Liver (tissue), 9 donors: ENCODE measurements around the gene RNF212. TPM values are rescaled to one million over a fixed set of nuclear protein-coding genes. Genes with fewer than 3 reads are reported as not detected.

ENCODE experiments used
- DNase-seq: peaks from one replicate; pipeline ENCODE4 v3.0.0-alpha.2; 2017; ENCODE audit warnings: low spot score
- H3K27ac ChIP-seq, 2 donors: one replicate each; pipeline ENCODE4 v1.7.0; 2013; ENCODE audit warnings: inconsistent platforms in 2 of 2, low read length in 2 of 2, control low read depth in 1 of 2, low read depth in 1 of 2, mild to moderate bottlenecking in 1 of 2
- H3K27me3 ChIP-seq, 4 donors: one replicate each; pipeline versions ENCODE4 v1.6.1 to v1.7.0; 2013; ENCODE audit warnings: low read length in 3 of 4, inconsistent platforms in 1 of 4, mild to moderate bottlenecking in 1 of 4, moderate library complexity in 1 of 4; ENCODE audit not compliant: control insufficient read depth in 4 of 4, insufficient read depth in 4 of 4
- H3K36me3 ChIP-seq, 4 donors: one replicate each; pipeline versions ENCODE4 v1.6.1 to v1.7.0; 2013; ENCODE audit warnings: low read length in 3 of 4, mild to moderate bottlenecking in 3 of 4, low read depth in 1 of 4, moderate library complexity in 1 of 4; ENCODE audit not compliant: control insufficient read depth in 4 of 4, insufficient read depth in 3 of 4
- H3K4me1 ChIP-seq, 4 donors: one replicate each; pipeline versions ENCODE4 v1.6.1 to v1.7.0; 2013; ENCODE audit warnings: low read length in 3 of 4, mild to moderate bottlenecking in 3 of 4, moderate library complexity in 1 of 4; ENCODE audit not compliant: control insufficient read depth in 4 of 4, insufficient read depth in 4 of 4
- H3K4me3 ChIP-seq, 3 donors: one replicate each; pipeline versions ENCODE4 v1.6.1 to v1.7.0; 2013; ENCODE audit warnings: low read length in 3 of 3, control low read depth in 1 of 3, low read depth in 1 of 3, mild to moderate bottlenecking in 1 of 3
- H3K9ac ChIP-seq, 2 donors: one replicate each; pipeline ENCODE4 v1.7.0; 2013; ENCODE audit warnings: low read length in 2 of 2, mild to moderate bottlenecking in 2 of 2, moderate library complexity in 2 of 2, control low read depth in 1 of 2, low read depth in 1 of 2
- H3K9me3 ChIP-seq, 4 donors: one replicate each; pipeline versions ENCODE4 v1.6.1 to v1.7.0; 2013; ENCODE audit warnings: low read length in 3 of 4; ENCODE audit not compliant: control insufficient read depth in 4 of 4
- EGR1 ChIP-seq, 2 donors: IDR thresholded peaks; 2 replicates each; pipeline ENCODE4 v1.6.1; 2016 to 2018; ENCODE audit warnings: antibody characterized with exemption in 2 of 2, low read depth in 2 of 2
- FOXA1 ChIP-seq: IDR thresholded peaks from 2 replicates; pipeline ENCODE4 v1.6.1; 2016; ENCODE audit warnings: antibody characterized with exemption
- FOXA2 ChIP-seq: IDR thresholded peaks from 2 replicates; pipeline ENCODE4 v1.6.1; 2016; ENCODE audit warnings: antibody characterized with exemption
- GABPA ChIP-seq, 2 donors: IDR thresholded peaks in 1 of 2; conservative IDR thresholded peaks in 1 of 2; 2 replicates each; pipeline ENCODE4 v1.6.1; 2016; ENCODE audit warnings: antibody characterized with exemption in 2 of 2, mild to moderate bottlenecking in 1 of 2, moderate library complexity in 1 of 2
- HNF4A ChIP-seq, 2 donors: conservative IDR thresholded peaks; 2 replicates each; pipeline ENCODE4 v1.6.1; 2016; ENCODE audit warnings: antibody characterized with exemption in 2 of 2, mild to moderate bottlenecking in 2 of 2
- HNF4G ChIP-seq: IDR thresholded peaks from 2 replicates; pipeline ENCODE4 v1.6.1; 2016; ENCODE audit warnings: antibody characterized with exemption
- JUND ChIP-seq, 2 donors: IDR thresholded peaks; 2 replicates each; pipeline ENCODE4 v1.6.1; 2016; ENCODE audit warnings: antibody characterized with exemption in 2 of 2
- RXRA ChIP-seq, 2 donors: IDR thresholded peaks; 2 replicates each; pipeline ENCODE4 v1.6.1; 2017 to 2018; ENCODE audit warnings: antibody characterized with exemption in 2 of 2, mild to moderate bottlenecking in 1 of 2
- SP1 ChIP-seq: IDR thresholded peaks from 2 replicates; pipeline ENCODE4 v1.6.1; 2018; ENCODE audit warnings: antibody characterized with exemption, mild to moderate bottlenecking
- TAF1 ChIP-seq: conservative IDR thresholded peaks from 2 replicates; pipeline ENCODE4 v1.6.1; 2016; ENCODE audit warnings: antibody characterized with exemption, mild to moderate bottlenecking
- YY1 ChIP-seq: IDR thresholded peaks from 2 replicates; pipeline ENCODE4 v1.6.1; 2016; ENCODE audit warnings: antibody characterized with exemption, mild to moderate bottlenecking
- WGBS: extraction: QIAGEN DNeasy Blood & Tissue Kit; methylation state at CpG from one replicate; pipeline ENCODE4 v1.1.7; 2013; 5-methylcytosine and 5-hydroxymethylcytosine counted together
- polyA plus RNA-seq, 2 donors: library from polyadenylated mRNA; stranded (reverse) in 1 of 2; unstranded in 1 of 2; fragments of 200-250 nt in 1 of 2; fragments of >200 nt in 1 of 2; fragmentation: Nextera tagmentation in 1 of 2; extraction: Ambion mirVana in 1 of 2; gene quantifications; one replicate each; pipeline versions ENCODE4 v1.2.1 to v1.2.3, GENCODE V29; 2013 to 2015
- total RNA-seq, 2 donors: library from RNA; depleted of rRNA; stranded (reverse); fragments of >200 nt; gene quantifications; one replicate each; pipeline ENCODE4 v1.2.3, GENCODE V29; 2014
- TF ChIP-seq, protein P1 (sequence below): IDR thresholded peaks from 2 replicates; pipeline ENCODE4 v1.6.1; 2016; ENCODE audit warnings: antibody characterized with exemption
- TF ChIP-seq, protein P2 (sequence below): IDR thresholded peaks from 2 replicates; pipeline ENCODE4 v1.6.1; 2016; ENCODE audit warnings: antibody characterized with exemption
- TF ChIP-seq, protein P3 (sequence below): IDR thresholded peaks from 2 replicates; pipeline ENCODE4 v1.6.1; 2016; ENCODE audit warnings: antibody characterized with exemption, mild to moderate bottlenecking
- TF ChIP-seq, protein P4 (sequence below): fragments of 150-350 bp; IDR thresholded peaks from 2 replicates; pipeline ENCODE4 v1.5.1; 2017; ENCODE audit warnings: improper control_type of control experiment, low read depth, low read length; ENCODE audit not compliant: missing input control
- TF ChIP-seq, protein P5 (sequence below): IDR thresholded peaks from 2 replicates; pipeline ENCODE4 v1.6.1; 2016; ENCODE audit warnings: antibody characterized with exemption
- donor health status: healthy.
- donor health status: healthy.
- donor health status: healthy.
- donor health status: healthy.
- donor health status: healthy.

Gene RNF212
- total and polyA plus RNA-seq, 4 donors = 0.32 to 0.47 (median 0.38) TPM; not detected in 1

DNA sequence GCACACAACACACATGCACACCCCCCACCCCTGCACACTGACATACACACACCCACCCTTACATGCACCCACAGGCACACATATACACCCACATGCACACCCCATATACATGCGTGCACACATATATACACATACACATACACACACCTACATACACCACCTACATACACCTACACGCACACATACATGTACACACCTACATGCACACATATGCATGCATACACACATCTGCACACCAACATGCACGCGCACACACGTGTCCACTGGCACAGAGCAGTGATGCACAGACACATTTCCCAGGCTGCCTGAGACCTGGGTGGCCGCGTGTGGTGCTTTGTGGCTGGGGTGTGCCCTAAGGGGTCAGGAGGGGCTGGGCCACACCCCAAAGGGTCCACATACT is 70.2 kb downstream of the RNF212 start (continued):
- TF ChIP-seq FOXA1 = no peak

DNA sequence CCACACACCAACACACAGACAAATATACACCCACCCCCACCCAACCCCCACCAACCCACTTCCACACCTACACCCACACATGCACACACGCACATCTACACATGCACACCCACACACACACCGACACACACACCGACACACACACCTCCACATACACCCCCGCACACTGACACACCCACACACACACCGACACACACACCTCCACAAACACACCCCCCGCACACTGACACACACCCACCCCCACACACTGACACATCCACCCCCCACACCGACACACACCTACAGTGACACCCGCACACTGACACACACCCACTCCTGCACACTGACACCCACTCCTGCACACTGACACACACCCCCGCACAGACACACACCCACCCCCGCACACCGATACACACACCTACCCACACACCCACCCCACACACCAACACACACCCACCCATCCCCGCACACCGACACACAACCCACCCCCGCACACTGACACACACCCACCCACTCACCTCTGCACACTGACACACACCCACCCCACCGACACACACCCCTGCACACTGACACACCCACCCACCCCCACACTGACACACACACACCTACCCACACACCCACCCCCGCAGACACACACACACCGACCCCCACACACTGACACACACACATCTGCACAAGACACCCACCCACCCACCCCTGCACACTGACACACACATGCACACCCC is 70.9 kb downstream of the RNF212 start:
- no peak for DNase-seq
- no peak for TF ChIP-seq JUND (IDR thresholded peaks at IDR 0.05)
- TF ChIP-seq SP1 = no peak
- no peak for TF ChIP-seq FOXA1
- TF ChIP-seq, protein P1, sequence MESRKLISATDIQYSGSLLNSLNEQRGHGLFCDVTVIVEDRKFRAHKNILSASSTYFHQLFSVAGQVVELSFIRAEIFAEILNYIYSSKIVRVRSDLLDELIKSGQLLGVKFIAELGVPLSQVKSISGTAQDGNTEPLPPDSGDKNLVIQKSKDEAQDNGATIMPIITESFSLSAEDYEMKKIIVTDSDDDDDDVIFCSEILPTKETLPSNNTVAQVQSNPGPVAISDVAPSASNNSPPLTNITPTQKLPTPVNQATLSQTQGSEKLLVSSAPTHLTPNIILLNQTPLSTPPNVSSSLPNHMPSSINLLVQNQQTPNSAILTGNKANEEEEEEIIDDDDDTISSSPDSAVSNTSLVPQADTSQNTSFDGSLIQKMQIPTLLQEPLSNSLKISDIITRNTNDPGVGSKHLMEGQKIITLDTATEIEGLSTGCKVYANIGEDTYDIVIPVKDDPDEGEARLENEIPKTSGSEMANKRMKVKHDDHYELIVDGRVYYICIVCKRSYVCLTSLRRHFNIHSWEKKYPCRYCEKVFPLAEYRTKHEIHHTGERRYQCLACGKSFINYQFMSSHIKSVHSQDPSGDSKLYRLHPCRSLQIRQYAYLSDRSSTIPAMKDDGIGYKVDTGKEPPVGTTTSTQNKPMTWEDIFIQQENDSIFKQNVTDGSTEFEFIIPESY = no peak
- TF ChIP-seq, protein P2, sequence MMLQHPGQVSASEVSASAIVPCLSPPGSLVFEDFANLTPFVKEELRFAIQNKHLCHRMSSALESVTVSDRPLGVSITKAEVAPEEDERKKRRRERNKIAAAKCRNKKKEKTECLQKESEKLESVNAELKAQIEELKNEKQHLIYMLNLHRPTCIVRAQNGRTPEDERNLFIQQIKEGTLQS = no peak
- TF ChIP-seq GABPA (IDR thresholded peaks at IDR 0.05 in 1 of 2, conservative IDR thresholded peaks at IDR 0.05 in 1 of 2) = no peak
- TF ChIP-seq, protein P3, sequence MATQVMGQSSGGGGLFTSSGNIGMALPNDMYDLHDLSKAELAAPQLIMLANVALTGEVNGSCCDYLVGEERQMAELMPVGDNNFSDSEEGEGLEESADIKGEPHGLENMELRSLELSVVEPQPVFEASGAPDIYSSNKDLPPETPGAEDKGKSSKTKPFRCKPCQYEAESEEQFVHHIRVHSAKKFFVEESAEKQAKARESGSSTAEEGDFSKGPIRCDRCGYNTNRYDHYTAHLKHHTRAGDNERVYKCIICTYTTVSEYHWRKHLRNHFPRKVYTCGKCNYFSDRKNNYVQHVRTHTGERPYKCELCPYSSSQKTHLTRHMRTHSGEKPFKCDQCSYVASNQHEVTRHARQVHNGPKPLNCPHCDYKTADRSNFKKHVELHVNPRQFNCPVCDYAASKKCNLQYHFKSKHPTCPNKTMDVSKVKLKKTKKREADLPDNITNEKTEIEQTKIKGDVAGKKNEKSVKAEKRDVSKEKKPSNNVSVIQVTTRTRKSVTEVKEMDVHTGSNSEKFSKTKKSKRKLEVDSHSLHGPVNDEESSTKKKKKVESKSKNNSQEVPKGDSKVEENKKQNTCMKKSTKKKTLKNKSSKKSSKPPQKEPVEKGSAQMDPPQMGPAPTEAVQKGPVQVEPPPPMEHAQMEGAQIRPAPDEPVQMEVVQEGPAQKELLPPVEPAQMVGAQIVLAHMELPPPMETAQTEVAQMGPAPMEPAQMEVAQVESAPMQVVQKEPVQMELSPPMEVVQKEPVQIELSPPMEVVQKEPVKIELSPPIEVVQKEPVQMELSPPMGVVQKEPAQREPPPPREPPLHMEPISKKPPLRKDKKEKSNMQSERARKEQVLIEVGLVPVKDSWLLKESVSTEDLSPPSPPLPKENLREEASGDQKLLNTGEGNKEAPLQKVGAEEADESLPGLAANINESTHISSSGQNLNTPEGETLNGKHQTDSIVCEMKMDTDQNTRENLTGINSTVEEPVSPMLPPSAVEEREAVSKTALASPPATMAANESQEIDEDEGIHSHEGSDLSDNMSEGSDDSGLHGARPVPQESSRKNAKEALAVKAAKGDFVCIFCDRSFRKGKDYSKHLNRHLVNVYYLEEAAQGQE = no peak
- no peak for TF ChIP-seq YY1
- TF ChIP-seq EGR1 (IDR thresholded peaks at IDR 0.05; ENCODE audit: low read depth in 2 of 2) = no peak
- TF ChIP-seq, protein P4, sequence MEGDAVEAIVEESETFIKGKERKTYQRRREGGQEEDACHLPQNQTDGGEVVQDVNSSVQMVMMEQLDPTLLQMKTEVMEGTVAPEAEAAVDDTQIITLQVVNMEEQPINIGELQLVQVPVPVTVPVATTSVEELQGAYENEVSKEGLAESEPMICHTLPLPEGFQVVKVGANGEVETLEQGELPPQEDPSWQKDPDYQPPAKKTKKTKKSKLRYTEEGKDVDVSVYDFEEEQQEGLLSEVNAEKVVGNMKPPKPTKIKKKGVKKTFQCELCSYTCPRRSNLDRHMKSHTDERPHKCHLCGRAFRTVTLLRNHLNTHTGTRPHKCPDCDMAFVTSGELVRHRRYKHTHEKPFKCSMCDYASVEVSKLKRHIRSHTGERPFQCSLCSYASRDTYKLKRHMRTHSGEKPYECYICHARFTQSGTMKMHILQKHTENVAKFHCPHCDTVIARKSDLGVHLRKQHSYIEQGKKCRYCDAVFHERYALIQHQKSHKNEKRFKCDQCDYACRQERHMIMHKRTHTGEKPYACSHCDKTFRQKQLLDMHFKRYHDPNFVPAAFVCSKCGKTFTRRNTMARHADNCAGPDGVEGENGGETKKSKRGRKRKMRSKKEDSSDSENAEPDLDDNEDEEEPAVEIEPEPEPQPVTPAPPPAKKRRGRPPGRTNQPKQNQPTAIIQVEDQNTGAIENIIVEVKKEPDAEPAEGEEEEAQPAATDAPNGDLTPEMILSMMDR = no peak
- TF ChIP-seq, protein P5, sequence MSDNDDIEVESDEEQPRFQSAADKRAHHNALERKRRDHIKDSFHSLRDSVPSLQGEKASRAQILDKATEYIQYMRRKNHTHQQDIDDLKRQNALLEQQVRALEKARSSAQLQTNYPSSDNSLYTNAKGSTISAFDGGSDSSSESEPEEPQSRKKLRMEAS = no peak
- TF ChIP-seq TAF1 = no peak
- no peak for TF ChIP-seq HNF4A (conservative IDR thresholded peaks at IDR 0.05)
- no peak for TF ChIP-seq RXRA (IDR thresholded peaks at IDR 0.05)
- TF ChIP-seq FOXA2 = no peak
- no peak for TF ChIP-seq HNF4G
- Histone ChIP-seq H3K36me3 (no peaks in the 10 kb centered on the region), H3K9ac (no peak overlapping the region), H3K4me3 (no peak overlapping the region), H3K27ac (no peak overlapping the region), H3K27me3 (peaks cover 0 to 4% (median 0%) of the 10 kb centered on the region in 4 donors), H3K9me3 (no peaks in the 10 kb centered on the region), H3K4me1 (peaks cover 6 to 9% (median 8%) of the 10 kb centered on the region in 4 donors)
- 93% methylated on average over 17 of the region's 17 CpGs for WGBS
